NCI-H226 (cell line): Measurements from ENCODE around the gene SMARCD3.

Experiments
- DNase-seq: peaks from one replicate; pipeline ENCODE4 v3.0.0-alpha.2; 2015

Gene SMARCD3

DNA sequence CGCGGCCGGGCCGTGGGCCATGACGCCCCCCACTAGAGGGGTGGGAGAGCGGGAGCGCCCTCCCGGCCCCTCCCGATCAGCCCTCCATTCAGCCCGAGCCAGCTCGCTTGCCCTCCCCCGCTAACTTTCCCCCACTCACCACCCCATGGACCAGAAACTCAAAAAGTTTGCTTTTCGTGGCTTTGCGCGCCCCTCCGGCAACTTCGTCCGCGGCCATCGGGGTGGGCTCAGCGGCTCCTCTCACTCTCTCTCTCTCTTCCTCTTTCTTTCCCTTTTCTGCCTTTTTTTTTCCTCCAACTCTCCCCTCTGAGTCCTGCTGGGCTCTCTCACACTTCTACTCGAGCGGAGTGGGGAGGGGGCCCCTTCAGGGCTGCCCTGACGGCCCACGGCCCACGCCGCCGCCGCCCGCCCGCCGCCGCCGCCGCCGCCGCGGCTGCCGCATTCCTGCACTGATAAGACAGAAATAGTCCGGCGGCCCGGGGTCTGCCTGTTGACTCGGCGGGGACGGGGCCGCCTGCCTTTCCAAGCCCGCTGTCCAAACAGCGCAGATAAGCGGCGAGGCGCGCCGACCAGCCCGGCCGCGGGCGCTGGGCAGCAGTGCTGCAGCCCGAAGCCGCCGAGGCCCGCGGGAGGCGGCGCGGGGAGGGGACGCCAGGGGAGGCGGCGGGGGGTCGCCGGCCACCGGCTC, at the start of gene SMARCD3:
TSS of gene SMARCD3 (minus strand) at position 349 of the 688 bp plus-strand sequence. CDS start at position 217, 132 bp downstream.
- peak; percentile 52 for DNase-seq

DNA sequence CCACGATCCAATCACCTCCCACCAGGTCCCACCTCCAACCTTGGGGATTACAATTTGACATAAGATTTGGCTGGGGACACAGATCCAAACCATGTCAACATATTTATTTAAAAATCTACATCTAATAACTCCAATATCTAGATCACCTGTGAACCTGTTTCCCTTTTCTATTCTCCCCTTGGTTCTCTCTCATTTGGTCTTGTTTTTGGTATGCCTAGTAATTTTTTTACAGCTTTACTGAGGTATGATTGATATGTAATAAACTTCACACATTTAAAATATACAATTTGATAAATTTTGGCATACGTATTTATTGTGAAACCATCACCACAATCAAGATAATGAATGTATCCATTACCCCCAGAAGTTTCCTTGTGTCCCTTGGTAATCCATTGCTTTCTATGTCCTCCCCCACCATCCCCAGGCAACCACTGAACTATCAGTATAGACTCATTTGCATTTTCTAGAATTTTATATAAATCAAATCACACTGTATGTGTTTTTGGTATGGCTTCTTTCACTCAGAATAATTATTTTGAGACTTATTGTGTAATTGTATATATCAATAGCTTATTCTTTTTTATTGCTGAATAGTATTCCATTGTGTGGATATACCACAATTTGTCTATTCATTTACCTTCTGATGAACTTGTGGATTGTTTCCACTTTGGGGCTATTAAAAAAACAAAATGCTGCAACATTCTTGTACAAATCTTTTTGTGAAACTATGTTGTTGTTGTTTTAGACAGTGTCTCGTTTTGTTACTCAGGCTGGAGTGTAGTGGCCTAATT, 47.9 kb upstream of the SMARCD3 start:
- no peak for DNase-seq

DNA sequence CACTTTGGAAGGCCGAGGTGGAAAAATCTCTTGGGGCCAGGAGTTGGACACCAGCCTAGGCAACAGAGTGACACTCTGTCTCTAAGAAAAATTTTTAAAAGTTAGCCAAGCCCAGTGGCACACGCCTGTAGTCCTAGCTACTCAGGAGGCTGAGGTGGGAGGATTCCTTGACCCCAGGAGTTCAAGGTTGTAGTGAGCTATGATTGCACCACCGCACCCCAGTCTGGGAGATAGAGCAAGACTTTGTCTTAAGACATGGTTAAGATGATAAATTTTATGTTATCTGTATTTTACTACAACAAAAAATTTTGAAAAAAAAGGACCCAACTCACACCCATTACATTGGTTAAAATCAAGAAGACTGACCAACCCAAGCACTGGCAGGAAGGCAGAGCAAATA, 44.4 kb upstream of the SMARCD3 start:
- no peak for DNase-seq

DNA sequence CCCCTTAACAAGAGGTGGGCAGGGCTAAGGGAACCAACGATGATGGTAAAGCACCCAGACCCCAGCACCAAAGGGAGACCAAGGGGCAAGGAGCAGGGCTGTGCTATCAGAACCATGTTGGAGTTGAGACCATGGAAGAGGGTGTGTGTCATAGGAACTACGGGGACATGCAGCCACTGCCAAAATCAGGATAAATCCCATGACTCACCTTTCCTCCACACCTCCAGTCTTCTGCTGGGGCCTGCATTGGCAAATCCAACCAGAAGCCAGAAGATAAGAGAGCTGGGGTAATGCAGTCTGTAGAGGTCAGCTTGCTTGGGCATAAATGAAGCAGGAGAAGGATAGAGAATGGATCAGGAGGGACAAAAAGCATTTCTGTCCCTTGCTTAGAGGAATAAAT, 42.7 kb upstream of the SMARCD3 start:
- no peak for DNase-seq

DNA sequence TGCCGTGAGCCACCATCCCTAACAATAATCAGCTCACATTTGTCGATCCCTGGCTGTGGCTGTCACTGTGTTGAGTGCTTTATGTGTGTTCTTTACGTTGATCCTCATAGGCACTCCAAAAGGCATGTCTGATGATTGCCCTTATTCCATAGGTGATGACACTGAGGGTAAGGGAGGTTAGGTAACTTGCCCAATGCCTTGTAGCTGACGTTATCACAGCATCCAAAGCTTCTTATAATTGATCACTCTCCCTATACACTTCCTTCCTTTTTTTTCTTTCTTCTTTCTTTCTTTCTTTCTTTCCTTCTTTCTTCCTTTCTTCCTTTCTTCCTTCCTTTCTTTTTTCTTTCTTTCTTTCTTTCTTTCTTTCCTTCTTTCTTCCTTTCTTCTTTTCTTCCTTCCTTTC, 41.9 kb upstream of the SMARCD3 start:
- no peak for DNase-seq

DNA sequence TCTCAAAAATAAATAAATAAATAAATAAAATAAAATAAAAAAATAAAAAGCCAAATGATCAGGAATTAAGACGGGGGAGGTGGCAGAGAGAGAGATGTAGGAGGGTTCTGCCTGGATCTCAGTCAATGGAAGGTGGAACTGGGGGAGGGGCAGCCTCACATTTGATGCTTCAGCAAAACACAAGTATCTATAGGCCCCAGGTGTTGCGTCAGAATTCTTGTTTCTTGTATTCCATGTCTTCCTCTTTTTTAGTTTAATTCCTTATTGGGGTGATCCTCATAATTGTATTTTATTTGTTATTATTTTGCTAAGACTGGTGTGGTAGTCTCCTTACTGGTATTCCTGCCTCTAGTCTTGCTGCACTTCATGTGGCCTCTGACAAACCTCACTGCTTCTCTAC, 41.4 kb upstream of the SMARCD3 start:
- DNase-seq = no peak

DNA sequence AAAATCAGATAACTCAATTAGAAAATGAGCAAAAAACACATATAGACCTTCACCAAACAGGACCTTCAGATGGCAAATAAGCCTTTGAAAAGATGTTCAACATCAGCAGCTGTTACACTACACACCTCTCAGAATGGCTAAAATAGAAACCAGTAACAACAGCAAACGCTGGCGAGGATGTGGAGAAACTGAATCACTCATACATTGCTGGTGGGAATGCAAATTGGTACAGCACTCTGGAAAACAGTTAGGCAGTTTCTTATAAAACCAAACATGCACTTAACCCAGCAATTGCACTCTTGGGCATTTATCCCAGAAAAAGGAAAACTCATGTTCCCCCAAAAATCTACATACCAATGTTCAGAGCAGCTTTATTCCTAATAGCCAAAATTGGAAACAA, 37.7 kb upstream of the SMARCD3 start:
- DNase-seq = no peak

DNA sequence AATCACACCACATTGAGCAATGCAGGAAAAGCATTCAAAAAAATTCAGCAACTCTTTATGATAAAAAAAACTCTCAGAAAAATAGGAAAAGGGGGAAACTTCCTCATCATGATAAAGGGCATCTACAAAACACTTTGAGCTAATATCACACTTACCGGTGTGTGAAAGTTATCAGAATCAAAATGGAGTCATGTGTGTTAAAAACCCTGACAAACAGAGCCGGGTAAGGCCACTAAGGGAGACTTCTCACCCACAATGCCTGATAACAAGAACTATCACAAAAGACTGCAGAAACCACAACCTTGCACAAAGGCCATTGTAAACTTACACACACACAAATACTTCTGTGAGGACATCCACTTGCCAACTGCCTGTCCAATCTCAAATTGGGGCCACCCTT, 34.8 kb upstream of the SMARCD3 start:
- no peak for DNase-seq

DNA sequence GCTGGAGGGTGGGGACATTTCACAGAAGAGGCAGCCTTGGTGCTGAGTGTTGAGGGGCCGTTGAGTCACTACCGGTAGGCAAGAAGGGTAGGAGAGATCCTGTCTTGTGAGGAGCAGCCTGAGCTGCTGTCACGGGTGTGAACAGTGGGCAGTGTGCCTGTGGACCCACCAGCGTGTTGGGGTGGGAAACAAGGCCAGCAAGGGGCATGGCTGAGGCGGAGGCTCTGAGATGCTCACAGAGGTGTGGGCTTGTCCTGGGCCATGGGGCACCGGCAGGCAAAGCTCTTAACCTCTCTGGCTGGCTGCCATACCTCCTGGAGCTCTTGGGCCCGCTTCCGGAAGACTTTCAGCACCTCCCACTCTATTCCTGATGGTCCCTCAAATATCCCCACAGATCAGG, 33.6 kb upstream of the SMARCD3 start:
- DNase-seq = no peak

DNA sequence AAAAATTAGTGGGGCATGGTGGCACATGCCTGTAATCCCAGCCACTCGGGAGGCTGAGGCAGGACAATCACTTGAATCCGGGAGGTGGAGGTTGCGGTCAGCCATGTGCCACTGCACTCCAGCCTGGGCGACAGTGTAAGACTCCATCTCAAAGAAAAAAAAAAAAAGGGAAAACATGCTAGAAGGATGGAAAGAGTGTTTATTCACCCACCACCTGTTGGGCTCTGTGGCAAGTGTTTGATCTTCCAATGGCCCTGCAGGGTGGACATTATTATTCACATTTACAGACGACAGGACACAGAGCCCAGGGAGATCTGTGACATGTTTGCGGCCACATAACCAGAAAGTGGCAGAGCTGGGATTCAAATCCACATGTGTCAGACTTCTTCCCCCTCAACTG, 33.2 kb upstream of the SMARCD3 start:
- DNase-seq = no peak

DNA sequence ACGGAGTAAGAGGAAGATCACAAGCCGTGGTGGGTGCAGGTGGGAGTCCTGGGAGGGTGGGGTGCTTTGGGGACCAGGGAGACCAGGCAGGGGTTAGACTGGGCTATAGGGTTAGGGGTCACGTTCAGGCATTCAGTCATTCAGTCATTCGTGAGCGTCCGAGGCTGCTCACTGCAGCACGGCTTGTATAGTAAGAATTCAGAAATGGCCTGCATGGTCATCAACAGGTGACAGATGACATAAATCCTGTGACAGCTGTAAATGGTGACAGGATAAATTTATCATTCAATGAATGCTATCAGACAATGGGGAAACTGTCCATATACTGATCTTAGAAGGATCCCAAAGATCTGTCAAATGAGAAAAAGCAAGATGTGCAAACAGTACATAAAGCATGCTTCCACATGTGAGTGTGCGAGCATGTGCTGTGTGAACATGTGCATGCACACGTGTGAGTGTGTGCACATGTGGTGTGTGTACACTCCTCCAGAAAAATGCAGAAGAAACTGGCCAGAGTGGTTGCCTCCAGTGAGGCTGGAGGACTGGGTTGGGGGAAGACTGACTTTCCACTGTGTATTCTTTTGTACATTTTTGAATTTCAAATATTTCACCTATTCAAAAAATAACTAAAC, 32.0 kb upstream of the SMARCD3 start:
- DNase-seq = no peak

DNA sequence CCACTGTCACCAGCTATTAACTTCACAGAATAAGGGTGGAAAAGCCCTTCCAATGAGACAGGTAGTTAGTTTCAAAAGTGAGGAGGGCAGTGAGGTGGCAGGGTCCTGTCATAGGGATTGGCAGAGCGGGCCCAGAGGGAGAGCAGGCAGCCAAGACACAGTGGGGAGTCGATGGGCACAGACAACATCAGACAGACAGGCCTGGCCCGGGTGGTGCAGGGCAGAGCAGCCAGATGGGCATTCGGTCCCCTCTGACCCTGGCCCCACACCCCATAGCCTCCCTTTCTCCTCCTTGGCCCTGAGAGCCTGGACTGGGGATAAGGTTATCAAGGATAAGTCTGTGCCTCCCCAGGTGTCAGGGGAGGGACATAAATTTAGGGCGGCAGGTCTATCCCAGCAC, 31.4 kb upstream of the SMARCD3 start:
- no peak for DNase-seq

DNA sequence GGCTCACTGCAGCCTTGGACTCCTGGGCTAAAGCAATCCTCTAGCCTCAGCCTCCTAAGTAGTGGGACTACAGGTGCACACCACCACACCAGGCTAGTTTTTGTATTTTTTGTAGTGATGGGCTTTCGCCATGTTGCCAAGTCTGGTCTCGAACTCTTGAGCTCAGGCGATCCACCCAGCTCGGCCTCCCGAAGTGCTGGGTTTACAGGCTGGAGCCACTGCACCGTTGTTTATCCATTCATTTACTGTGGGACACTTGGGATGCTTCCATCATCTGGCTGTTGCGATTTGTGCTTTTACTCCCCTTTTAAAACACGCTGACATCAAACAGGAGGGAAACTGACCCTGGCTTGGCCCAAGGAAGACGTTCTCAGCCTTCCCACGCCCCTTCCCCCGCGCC, 30.5 kb upstream of the SMARCD3 start:
- no peak for DNase-seq

DNA sequence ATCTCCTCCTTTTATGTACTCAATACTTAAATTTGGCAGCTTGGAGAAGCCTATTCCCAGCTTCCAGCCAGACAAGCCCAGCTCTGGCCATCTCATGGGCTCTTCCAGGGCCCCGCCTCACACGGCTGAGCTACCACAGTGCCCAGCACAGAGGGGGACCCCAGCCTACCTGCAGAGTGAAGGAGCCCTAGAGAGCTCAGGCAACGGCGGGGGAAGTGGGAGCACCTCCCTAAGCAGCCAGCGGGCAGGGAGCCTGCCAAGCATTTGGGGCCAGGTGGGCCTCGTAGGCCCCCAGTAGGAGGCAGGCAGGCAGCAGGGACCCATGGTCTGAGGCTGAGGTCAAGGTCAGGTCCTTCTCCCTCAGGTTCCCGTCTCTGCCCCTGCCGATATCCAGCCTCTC, 29.1 kb upstream of the SMARCD3 start:
- no peak for DNase-seq

DNA sequence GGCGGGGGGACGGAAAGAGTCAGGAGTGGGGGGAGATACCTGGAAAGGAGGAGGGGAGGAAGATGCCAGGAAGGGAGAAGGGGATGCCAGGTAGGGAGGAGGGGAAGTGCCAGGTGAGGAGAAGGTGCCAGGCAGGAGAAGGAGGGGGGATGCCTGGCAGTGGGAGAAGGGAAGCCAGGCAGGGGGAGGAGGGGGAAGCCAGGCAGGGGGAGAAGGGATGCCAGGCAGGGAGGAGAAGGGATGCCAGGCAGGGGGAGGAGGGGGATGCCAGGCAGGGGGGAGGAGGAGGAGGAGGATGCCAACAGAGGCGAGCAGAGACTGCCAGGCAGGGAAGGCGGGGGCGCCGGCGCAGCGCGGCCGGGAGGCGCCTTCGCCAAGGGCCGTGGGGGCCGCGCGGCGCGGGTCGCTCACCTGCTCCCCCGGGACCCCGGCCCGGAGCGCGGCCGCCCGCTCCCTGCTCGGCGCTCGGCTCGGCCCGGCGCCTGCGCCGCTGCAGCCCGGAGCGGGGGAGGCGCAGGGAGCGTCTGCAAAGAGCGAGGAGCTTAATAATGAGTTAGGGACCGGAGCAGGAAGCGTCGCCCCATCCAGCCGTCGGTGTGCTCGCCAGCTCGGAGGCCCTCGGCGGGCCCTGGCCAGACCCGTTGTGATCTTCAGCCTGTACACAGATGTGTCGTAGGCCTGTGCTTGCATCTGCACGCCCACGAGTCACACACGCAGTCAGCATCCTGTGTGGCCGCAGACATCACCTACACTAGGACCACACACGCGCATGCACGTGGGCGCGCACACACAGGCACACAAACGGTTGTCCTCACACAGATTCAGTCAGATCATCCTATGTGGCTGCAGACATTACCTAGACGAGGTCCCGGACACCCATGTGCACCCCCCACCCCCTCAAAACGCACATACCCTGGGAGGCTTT, 28.4 kb upstream of the SMARCD3 start:
- DNase-seq = peak; percentile 47

DNA sequence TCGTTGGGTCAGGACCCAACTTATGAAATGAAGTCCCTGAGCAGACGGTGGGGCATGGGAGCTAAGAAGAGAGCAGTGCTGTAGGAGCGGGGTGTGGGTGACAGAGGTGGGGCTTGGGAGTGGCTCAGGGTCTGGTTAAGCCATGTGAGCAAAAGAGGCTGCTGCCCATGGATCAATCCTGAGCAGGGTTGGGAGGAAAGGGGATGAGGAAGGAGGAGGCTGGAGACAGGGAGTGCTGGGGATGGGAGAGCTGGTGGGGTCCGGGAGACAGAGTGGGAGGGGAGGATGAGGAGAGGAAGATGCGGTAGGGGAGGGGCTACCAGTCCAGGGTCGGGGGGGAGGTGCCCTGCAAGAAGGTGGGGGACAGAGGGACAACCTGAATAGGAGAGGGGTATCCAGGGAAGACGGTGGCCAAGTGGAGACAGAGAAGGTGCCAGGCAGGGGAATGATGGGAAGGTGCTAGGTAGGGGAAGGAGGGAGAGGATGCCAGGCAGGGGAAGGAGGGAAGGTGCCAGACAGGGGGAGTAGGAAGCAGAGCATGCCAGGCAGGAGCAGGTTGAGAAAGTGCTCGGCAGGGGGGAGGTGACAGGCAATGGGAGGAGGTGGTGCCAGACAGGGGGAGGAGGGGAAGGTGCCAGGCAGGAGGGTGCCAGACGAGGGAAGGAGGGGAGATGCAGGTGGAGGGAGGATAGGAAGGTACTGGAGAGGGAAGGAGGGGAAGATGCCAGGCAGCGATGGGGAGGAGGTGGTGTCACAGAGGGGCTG, 27.5 kb upstream of the SMARCD3 start:
- DNase-seq = no peak

DNA sequence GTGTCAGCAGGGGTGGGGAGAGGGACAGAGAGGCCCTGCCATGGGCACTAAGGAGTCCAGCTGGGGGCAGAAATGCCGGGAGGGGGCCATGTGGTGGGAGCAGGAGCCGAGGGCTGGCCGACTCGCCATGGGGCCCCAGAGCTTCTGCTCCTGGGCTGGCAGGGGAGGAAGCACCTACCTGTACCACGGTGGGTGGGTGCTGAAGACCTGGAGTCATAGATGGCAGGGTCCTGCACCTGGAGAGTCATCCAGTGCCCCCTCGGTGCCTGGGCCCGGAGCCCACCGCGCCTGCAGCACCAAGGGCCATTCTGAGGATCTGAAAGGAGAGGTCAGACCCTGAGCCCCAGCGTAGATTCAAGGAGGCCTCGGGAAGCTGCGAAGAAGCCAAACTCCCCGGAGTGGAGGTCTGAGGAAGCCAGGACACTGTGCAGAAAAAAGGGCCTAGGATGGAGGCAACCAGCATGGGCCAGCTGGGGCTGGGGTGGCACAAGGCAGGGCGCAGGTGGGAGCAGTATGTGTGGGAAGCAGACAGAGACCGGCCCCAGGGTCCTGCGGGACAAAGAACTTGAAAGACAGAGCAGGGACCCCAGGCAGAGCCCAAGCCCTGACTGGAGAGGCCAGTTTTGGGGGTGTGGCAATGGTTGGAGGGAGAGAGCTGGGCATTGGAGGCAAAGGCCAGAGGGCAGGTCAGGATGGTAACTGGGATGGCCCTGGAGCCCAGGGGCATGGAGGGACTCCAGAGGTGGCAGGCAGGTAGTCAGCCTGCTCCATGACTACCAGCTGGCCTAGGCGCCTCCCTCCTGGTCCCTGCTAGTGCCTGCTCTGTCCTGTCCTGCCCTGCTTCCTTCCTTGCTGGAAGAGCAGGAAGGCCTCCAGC, 26.7 kb upstream of the SMARCD3 start:
- no peak for DNase-seq

DNA sequence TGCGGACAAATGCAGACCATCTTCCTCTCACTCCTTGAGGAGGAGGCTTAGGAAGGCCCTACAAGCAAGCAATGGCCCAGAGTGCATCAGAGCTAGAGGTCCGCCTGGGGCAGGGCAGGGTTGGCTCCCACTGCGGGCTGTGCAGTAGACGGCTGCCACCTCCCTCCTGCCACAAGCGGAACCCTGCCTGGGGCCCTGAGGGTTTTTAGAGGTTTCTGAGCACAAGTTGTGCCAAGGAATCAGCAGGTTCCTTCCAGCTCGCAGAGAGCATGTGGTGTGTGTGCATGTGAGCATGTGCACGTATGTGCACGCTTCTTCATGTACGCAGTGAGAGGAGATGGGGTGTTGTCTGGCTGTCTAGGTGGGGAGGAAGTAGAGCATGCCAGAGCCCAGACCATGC, 25.9 kb upstream of the SMARCD3 start:
- no peak for DNase-seq

DNA sequence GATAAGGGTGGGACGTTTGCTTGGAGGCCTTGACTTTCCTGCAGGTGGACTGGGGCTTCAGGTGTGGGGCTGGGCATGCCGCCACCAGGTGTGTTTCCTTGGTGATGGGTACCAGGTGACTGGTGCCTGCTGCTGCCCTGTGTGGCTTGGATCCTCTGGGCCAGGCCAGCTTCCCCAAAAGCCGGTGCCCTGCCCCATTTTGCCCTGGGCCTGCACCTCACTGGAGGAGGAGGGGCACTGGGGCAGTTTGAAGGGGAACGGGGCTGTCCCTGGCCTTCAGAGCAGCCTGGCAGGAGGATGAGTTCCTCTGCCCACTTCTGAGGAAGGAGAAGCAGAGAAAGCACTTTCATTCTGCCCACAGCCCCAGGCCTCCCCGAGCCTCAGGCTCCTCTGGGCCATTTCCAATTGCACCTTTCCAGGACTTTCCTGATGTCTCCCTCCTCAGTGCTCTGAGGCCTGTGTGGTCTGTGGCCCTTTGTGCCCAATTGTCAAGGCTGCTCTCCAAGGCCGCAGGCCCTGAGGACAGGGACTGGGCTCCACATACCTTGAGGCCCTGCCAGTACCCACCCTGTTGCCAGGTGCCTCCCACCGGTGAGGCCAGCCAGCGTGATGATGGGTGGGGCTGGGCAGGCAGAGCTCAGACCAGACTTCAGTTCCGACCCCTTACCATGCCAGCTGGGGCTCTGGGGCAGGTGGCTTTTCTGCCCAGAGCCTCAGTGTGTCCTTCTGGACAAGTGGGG, 25.3 kb upstream of the SMARCD3 start:
- no peak for DNase-seq

DNA sequence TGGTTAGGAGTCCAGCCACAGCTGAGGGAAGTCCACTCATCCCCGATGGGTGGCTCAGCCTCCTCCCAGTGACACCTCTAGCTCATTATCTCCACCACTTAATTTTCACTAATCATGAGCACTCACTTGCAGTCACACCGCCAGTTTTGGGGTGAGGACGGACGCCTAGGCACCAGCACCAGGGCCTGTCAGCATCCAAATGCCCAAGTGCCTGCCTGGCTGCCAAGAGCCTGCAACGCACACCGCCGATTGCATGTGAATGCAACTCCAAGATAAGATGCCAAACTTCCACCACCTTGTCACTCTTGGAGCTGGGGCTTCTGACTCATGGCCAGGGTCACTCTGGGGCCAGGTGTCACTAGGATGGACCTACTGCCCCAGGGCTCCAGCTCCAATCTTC, 24.4 kb upstream of the SMARCD3 start:
- DNase-seq = no peak
